Astrocyte (in vitro differentiated cells and primary cell): ENCODE data around the gene SLC6A20. TPM values are rescaled to one million over a fixed set of nuclear protein-coding genes. Genes with fewer than 3 reads are reported as not detected.

ENCODE experiments used
- DNase-seq: peaks from one replicate; pipeline ENCODE4 v3.0.0-alpha.2; 2010; ENCODE audit warnings: low read depth
- FAIRE-seq: peaks from 2 replicates; lab custom pipeline; 2011; peaks lifted over from hg19 to GRCh38; lab: Jason Lieb, UNC
- H2AFZ ChIP-seq: 2 replicates; pipeline ENCODE4 v1.6.0; 2012; ENCODE audit warnings: low read depth, low read length, inconsistent platforms
- H3K27ac ChIP-seq: 2 replicates; pipeline ENCODE4 v1.5.1; 2011; ENCODE audit warnings: low read depth, low read length, inconsistent platforms
- H3K27me3 ChIP-seq: 2 replicates; pipeline ENCODE4 v1.6.0; 2011; ENCODE audit warnings: low read length, inconsistent platforms; ENCODE audit not compliant: insufficient read depth
- H3K36me3 ChIP-seq: 2 replicates; pipeline ENCODE4 v1.5.1; 2011; ENCODE audit warnings: low read length, inconsistent platforms; ENCODE audit not compliant: insufficient read depth
- H3K4me1 ChIP-seq: 2 replicates; pipeline ENCODE4 v1.5.1; 2011; ENCODE audit warnings: low read length, inconsistent platforms; ENCODE audit not compliant: insufficient read depth
- H3K4me2 ChIP-seq: 2 replicates; pipeline ENCODE4 v1.6.0; 2012; ENCODE audit warnings: low read length, inconsistent platforms
- H3K4me3 ChIP-seq: 2 replicates; pipeline ENCODE4 v1.5.1; 2011; ENCODE audit warnings: low read depth, mild to moderate bottlenecking, low read length, inconsistent platforms; ENCODE audit not compliant: insufficient read depth
- H3K79me2 ChIP-seq: 2 replicates; pipeline ENCODE4 v1.6.0; 2012; ENCODE audit warnings: mild to moderate bottlenecking, low read length, inconsistent platforms; ENCODE audit not compliant: insufficient read depth
- H3K9ac ChIP-seq: 2 replicates; pipeline ENCODE4 v1.6.0; 2012; ENCODE audit warnings: mild to moderate bottlenecking, low read length, inconsistent platforms
- H3K9me3 ChIP-seq: 2 replicates; pipeline ENCODE4 v1.5.1; 2012; ENCODE audit warnings: low read depth, mild to moderate bottlenecking, low read length, inconsistent platforms; ENCODE audit not compliant: insufficient read depth
- H4K20me1 ChIP-seq: 2 replicates; pipeline ENCODE4 v1.6.0; 2012; ENCODE audit warnings: low read length, inconsistent platforms; ENCODE audit not compliant: insufficient read depth
- H3K27ac Mint-ChIP-seq: one replicate; pipeline ENCODE4 v1.8.0; 2021; ENCODE audit warnings: mild to moderate bottlenecking, mixed read lengths; ENCODE audit not compliant: unreplicated experiment
- H3K27me3 Mint-ChIP-seq: one replicate; pipeline ENCODE4 v1.8.0; 2021; ENCODE audit warnings: low read depth, mixed read lengths; ENCODE audit not compliant: unreplicated experiment
- H3K36me3 Mint-ChIP-seq: one replicate; pipeline ENCODE4 v1.8.0; 2021; ENCODE audit warnings: low read depth, mixed read lengths; ENCODE audit not compliant: unreplicated experiment
- H3K4me1 Mint-ChIP-seq: one replicate; pipeline ENCODE4 v1.8.0; 2021; ENCODE audit warnings: low read depth, mixed read lengths; ENCODE audit not compliant: unreplicated experiment
- H3K4me3 Mint-ChIP-seq: one replicate; pipeline ENCODE4 v1.8.0; 2021; ENCODE audit warnings: mild to moderate bottlenecking, moderate library complexity, mixed read lengths; ENCODE audit not compliant: unreplicated experiment
- H3K9me3 Mint-ChIP-seq: one replicate; pipeline ENCODE4 v1.8.0; 2021; ENCODE audit warnings: mild to moderate bottlenecking, mixed read lengths; ENCODE audit not compliant: unreplicated experiment
- CTCF ChIP-seq: IDR thresholded peaks from 2 replicates; pipeline ENCODE4 v1.5.1; 2011; ENCODE audit warnings: low read depth, mild to moderate bottlenecking, inconsistent platforms, low read length, moderate library complexity; ENCODE audit not compliant: insufficient read depth
- EZH2 ChIP-seq: IDR thresholded peaks from 2 replicates; pipeline ENCODE4 v1.6.1; 2012; ENCODE audit warnings: mild to moderate bottlenecking, low read length, inconsistent platforms; ENCODE audit not compliant: insufficient read depth
- total RNA-seq: library from RNA; stranded (reverse); gene quantifications from 2 replicates; pipeline ENCODE4 v1.2.1, GENCODE V29; 2021

Gene SLC6A20
- total RNA-seq, 1 donor from 2014 or later: not detected

- Mint-ChIP-seq H3K4me1 (no peaks in the 10 kb centered on the region), H3K27me3 (peaks cover 24% of the 10 kb centered on the region), H3K36me3 (no peaks in the 10 kb centered on the region), H3K9me3 (peaks cover 18% of the 10 kb centered on the region), H3K27ac (no peak overlapping the region), H3K4me3 (no peak overlapping the region)
- Histone ChIP-seq H3K27ac (no peak overlapping the region), H3K27me3 (peaks cover 27% of the 10 kb centered on the region), H3K9ac (no peak overlapping the region), H4K20me1 (no peaks in the 10 kb centered on the region), H3K9me3 (no peaks in the 10 kb centered on the region), H3K36me3 (no peaks in the 10 kb centered on the region), H3K79me2 (no peaks in the 10 kb centered on the region), H3K4me1 (no peaks in the 10 kb centered on the region), H3K4me3 (no peak overlapping the region), H3K4me2 (no peak overlapping the region), H2AFZ (no peak overlapping the region)
- FAIRE-seq (no peak), DNase-seq (no peak)
- TF ChIP-seq EZH2 (no peak), CTCF (no peak)
These were observed 9.4 kb downstream of the SLC6A20 start for GRCh38 chr3:45786801-45787495.

GRCh38 chr3:45785605-45786150 is 10.7 kb downstream of the SLC6A20 start:
- Histone ChIP-seq H3K79me2 (no peaks in the 10 kb centered on the region), H3K9ac (no peak overlapping the region), H2AFZ (no peak overlapping the region), H4K20me1 (no peaks in the 10 kb centered on the region), H3K27me3 (peaks cover 18% of the 10 kb centered on the region), H3K4me1 (no peaks in the 10 kb centered on the region), H3K27ac (no peak overlapping the region), H3K4me3 (no peak overlapping the region), H3K4me2 (no peak overlapping the region), H3K9me3 (no peaks in the 10 kb centered on the region), H3K36me3 (no peaks in the 10 kb centered on the region)
- H3K36me3 Mint-ChIP-seq: no peaks in the 10 kb centered on the region
- H3K9me3 Mint-ChIP-seq: peaks cover 16% of the 10 kb centered on the region
- no peak for FAIRE-seq
- TF ChIP-seq EZH2 (no peak), CTCF (no peak)
- DNase-seq: no peak
- no peaks in the 10 kb centered on the region for H3K4me1 Mint-ChIP-seq
- no peak overlapping the region for H3K4me3 Mint-ChIP-seq
- no peak overlapping the region for H3K27ac Mint-ChIP-seq
- H3K27me3 Mint-ChIP-seq: peaks cover 23% of the 10 kb centered on the region

DNA sequence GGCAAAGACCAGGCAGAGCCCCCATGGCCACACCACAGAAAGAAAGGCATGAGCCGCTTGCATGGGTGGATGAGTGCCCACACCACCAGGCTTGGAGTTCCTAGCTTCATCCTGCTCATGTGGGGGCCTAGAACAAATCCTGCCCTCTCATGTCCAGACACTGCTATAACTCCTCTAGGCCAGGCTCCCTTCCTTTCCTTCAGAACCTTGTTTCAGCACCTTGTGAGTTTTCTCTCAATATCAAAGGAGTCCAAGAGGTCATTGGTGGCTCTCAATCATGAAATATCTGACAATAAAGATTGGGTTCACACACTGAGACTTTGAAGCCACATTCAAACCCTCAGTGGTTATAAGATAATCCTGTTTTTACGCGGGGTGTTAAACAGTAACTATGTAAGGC is 12.7 kb downstream of the SLC6A20 start:
- peaks cover 19% of the 10 kb centered on the region for H3K27me3 ChIP-seq
- no peaks in the 10 kb centered on the region for H3K36me3 ChIP-seq
- H3K27ac ChIP-seq: no peak overlapping the region
- H3K79me2 ChIP-seq: no peaks in the 10 kb centered on the region
- H3K4me3 ChIP-seq: no peak overlapping the region
- H3K27me3 Mint-ChIP-seq: peaks cover 25% of the 10 kb centered on the region
- DNase-seq (no peak), FAIRE-seq (no peak)
- no peaks in the 10 kb centered on the region for H3K4me1 Mint-ChIP-seq
- no peak overlapping the region for H3K4me2 ChIP-seq
- H4K20me1 ChIP-seq: no peaks in the 10 kb centered on the region
- H3K4me1 ChIP-seq: no peaks in the 10 kb centered on the region
- H3K9me3 ChIP-seq: no peaks in the 10 kb centered on the region
- TF ChIP-seq CTCF (no peak), EZH2 (no peak)
- no peak overlapping the region for H3K27ac Mint-ChIP-seq
- H3K9me3 Mint-ChIP-seq: peaks cover 9% of the 10 kb centered on the region
- no peaks in the 10 kb centered on the region for H3K36me3 Mint-ChIP-seq
- H3K4me3 Mint-ChIP-seq: no peak overlapping the region
- no peak overlapping the region for H2AFZ ChIP-seq
- H3K9ac ChIP-seq: no peak overlapping the region
